ENCODE results near the gene CRTAC1.

The CRTAC1 gene

GRCh38 chr10:97974526-97975525 lies 55.6 kb downstream of the CRTAC1 start:
- DNase-seq (ENCODE audit: low read depth in 2 of 2): no peak

DNA sequence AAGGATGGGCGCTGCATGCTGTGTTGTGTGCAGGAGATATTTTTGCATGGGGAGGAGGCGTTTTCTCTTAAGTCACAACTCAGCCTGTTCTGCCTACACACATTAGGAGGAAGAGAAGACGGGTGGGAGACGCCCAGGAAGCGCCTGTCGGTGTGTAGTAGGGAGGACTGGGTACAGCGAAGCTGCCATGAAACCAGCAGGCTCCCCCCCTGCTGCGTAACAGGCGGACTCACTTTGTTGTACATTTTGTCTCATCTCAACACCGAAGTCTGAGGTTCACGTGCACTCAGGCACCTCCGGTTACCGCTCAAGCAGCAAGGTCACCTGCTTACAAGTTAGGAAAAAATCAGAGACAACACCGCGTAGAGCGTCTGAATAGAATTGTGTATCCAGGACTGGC lies 56.3 kb downstream of the CRTAC1 start:
- DNase-seq (ENCODE audit: low read depth in 2 of 2): no peak

- no peak for DNase-seq (ENCODE audit: low read depth in 2 of 2)
Observed at GRCh38 chr10:97969538-97970079, 60.8 kb downstream of the CRTAC1 start.

GRCh38 chr10:97964748-97965147 lies 65.7 kb downstream of the CRTAC1 start:
- DNase-seq (ENCODE audit: low read depth in 2 of 2): no peak

DNA sequence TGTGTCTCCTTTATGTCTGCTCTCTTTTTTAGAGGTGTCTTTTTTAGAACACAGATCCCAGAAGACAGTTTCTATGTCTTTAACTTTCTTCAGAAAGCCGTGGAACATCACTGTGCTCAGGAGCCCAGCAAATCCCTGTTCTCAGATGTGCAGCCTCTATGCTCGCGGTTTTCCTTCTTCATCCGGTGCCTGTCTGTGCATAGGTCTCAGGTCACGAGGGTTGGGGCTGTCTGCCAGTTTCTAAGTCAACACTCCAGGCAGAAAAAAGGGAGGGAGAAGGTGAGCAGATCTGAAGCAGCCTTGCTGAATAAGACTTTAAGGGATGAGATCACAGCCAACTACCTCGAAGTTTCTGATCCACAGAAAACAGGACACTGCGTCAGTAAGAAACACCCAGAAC lies 68.5 kb downstream of the CRTAC1 start:
- no peak for DNase-seq (ENCODE audit: low read depth in 2 of 2)

DNA sequence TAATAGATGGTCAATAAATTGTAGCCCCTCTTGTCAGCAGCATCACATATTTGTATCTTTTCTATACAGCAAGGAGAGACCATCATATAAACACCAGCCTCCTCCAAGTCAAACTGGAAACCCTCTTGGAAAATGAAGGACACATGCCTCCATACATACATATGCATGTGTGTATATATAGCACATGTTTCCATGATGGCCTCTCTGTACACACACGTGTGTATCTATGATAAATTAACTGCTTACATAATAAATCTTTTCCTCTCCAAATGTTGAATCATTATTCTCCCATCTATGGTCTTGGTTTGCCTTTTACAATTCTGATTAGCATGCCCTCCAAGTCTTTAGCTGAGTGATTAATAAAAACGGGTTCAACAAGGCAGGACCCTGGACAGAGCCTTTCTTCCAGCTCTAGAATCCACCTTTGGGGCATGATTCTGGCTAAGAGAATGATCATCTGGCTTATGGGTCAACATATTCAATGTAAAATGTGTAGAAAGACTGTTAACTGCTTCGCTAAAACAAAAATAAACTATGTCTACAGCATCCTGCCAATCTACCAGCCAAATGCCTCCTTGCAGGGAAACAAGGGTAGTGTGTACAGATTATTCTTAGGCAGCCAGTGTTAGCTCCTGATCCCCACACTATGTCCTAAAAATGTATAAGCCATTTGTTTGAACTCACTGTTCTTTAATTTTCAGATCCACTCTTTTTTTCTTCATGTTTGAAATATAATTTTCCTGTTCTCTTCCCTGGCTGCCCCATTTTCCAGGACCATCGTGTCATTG lies 70.0 kb downstream of the CRTAC1 start:
- DNase-seq (ENCODE audit: low read depth in 2 of 2): no peak

DNA sequence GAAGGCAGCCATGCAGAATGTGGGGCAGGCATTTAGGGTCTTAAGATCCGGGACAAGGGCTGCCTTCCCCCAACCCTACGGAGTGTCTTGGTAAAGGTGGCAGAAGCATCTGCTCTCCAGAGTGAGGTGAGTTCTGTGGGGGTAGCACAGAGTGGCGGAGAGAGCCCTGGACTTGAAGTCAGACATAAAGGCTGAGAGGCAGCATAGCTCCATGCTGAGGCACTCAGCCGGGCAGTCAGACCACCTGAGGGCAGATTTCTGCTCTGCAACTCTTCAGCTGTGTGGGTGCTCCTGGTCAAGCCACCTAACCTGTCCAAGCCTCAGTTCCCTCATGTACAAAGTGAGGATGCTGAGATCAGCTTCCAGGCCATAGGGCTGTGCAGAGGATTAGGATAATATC lies 81.0 kb downstream of the CRTAC1 start:
- no peak for DNase-seq (ENCODE audit: low read depth in 2 of 2)

- DNase-seq (ENCODE audit: low read depth in 2 of 2): no peak
Observed at GRCh38 chr10:97948822-97949221, 81.6 kb downstream of the CRTAC1 start.

- DNase-seq (ENCODE audit: low read depth in 2 of 2): no peak
Observed at GRCh38 chr10:97944772-97945171, 85.6 kb downstream of the CRTAC1 start.

GRCh38 chr10:97943294-97943693 lies 87.1 kb downstream of the CRTAC1 start:
- no peak for DNase-seq (ENCODE audit: low read depth in 2 of 2)

DNA sequence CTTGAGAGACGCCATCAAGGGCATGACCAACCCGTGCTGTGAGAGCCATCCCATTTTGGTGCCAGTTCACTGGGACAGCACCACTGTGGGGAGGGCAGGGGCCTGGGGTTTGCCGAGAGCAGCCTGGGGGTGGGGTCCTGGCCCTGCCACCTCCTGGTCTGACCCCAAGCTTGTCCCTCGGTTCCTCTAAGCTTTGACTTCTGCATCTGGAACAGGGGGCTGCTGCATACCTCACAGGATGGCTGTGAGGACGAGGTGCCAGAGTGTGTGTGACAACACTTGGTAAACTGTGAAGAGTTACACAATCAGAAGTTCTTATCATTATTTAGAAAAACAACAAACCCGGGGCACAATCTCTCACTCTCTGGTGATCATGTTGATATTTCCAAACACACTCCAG lies 89.9 kb downstream of the CRTAC1 start:
- DNase-seq (ENCODE audit: low read depth in 2 of 2): no peak

- no peak for DNase-seq (ENCODE audit: low read depth in 2 of 2)
Observed at GRCh38 chr10:97939446-97939990, 90.9 kb downstream of the CRTAC1 start.

DNA sequence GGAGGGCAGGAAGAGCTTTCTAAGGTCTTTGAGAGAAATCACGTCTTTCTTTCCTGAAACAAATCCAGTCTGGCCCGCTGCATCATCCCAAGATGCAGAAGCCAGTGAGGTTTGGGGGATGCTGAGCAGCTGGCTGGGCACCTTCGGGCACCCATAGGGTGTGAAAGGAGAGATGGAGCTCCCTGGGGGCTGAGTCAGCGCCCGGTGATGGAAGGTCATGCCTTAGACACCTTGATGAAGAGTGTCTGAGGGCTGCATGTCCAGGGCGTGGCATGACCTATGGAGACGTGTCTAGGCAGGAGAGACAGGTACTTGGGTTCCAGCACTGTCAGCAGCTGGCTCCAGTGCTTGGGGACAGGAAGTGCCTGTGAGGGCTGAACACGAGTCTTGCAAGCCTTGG lies 92.5 kb downstream of the CRTAC1 start:
- no peak for DNase-seq (ENCODE audit: low read depth in 2 of 2)

DNA sequence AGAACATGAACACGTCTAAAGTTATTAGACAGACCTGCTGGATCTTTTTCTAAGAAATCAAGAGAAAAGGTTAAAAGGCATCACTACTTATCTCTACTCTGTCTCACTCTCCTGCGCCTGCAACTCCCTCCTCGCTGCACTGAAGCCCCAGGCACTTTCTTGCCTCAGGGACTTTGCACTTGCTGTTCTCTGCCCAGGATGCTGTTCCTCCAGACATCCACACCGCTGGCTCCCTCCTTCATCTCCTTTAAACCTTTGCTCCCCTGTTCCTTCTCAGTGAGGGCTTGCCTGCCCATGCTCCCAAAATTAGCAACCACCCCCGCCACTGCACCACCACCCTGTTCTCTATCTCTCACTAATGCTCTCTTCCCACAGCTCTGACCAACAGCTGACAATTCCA lies 93.4 kb downstream of the CRTAC1 start:
- DNase-seq (ENCODE audit: low read depth in 2 of 2): no peak

DNA sequence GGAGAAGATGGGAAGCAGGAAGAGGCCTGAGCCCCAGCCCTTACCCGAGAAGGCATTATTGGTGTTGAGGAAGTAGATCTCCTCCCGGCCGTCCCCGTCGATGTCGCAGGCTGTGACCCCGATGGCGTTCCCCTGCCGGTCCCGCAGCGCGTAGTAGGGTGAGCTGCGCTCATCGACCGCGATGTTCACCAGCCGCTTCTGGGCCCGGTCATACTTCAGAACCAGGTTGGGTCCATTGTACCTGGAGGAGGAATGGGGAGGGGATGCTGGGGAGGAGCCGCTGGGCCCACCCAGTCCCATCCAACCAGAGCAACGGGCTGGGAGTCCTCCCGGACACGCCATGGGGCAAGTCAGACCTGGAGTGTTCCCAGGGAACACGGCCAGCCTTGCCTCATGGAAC lies 94.3 kb downstream of the CRTAC1 start:
- DNase-seq (ENCODE audit: low read depth in 2 of 2): no peak

DNA sequence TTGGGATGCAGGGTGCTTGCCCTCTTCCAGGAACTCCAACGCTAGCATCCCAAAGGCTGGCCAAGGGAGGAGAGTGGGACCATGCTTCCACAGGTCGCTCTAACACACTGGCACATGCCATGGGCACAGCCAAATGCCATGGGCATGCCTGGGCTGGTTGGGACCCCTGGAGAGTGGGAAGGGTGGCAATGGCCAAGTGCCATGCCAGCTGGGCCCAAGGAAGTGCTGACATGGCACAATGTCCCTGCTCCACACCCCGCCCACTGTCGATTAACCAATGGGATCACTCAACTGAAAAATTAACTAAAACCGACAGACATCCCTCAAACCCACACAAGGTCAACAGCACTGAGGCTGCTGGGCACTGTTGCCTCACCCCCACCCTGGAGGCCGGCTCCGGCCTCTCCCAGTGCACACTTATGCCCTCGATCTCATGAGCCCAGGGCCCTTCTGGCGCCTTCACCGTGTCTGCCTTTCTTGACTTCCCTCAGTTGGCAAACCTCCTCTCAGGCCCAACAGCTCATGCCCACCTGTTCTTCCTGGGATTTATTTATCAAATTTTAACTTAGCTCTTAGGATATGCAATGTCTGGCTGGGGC lies 97.4 kb downstream of the CRTAC1 start:
- DNase-seq (ENCODE audit: low read depth in 2 of 2): no peak

- no peak for DNase-seq (ENCODE audit: low read depth in 2 of 2)
Observed at GRCh38 chr10:97931041-97931440, 99.4 kb downstream of the CRTAC1 start.

- no peak for DNase-seq (ENCODE audit: low read depth in 2 of 2)
Observed at GRCh38 chr10:97928897-97929296, 101.5 kb downstream of the CRTAC1 start.

- no peak for DNase-seq (ENCODE audit: low read depth in 2 of 2)
Observed at GRCh38 chr10:97927622-97928021, 102.8 kb downstream of the CRTAC1 start.

GRCh38 chr10:97926055-97926454 lies 104.4 kb downstream of the CRTAC1 start:
- DNase-seq (ENCODE audit: low read depth in 2 of 2): no peak

GRCh38 chr10:97925308-97925938 lies 105.0 kb downstream of the CRTAC1 start:
- DNase-seq (ENCODE audit: low read depth in 2 of 2): no peak
